ENCODE data around the gene IGHMBP2.
"Not testable (repeated sequence)": the region's sequence is repeated elsewhere in the genome, so short reads cannot be mapped to it uniquely, and the experiment has no call there.

Gene IGHMBP2

GRCh38 chr11:68965901-68966853, 62.5 kb downstream of the IGHMBP2 start:
- no peak for DNase-seq

GRCh38 chr11:68966894-68967780, 63.4 kb downstream of the IGHMBP2 start:
- no peak for DNase-seq

GRCh38 chr11:68968306-68969250, 64.9 kb downstream of the IGHMBP2 start:
- DNase-seq: no peak

GRCh38 chr11:68969386-68969785, 65.7 kb downstream of the IGHMBP2 start:
- DNase-seq: no peak

GRCh38 chr11:68970921-68971636, 67.4 kb downstream of the IGHMBP2 start:
- no peak for DNase-seq

- DNase-seq: no peak
Observed at GRCh38 chr11:68973219-68973618, 69.5 kb downstream of the IGHMBP2 start.

- DNase-seq: not testable (repeated sequence)
Observed at GRCh38 chr11:68973706-68974105, 70.0 kb downstream of the IGHMBP2 start.

- no peak for DNase-seq
Observed at GRCh38 chr11:68974421-68975194, 70.9 kb downstream of the IGHMBP2 start.

GRCh38 chr11:68976095-68976494, 72.4 kb downstream of the IGHMBP2 start:
- DNase-seq: no peak

GRCh38 chr11:68976563-68976962, 72.9 kb downstream of the IGHMBP2 start:
- no peak for DNase-seq

- DNase-seq: no peak
Observed at GRCh38 chr11:68977781-68978625, 74.3 kb downstream of the IGHMBP2 start.

- DNase-seq: no peak
Observed at GRCh38 chr11:68978626-68978930, 74.9 kb downstream of the IGHMBP2 start.

GRCh38 chr11:68978931-68979594, 75.4 kb downstream of the IGHMBP2 start:
- no peak for DNase-seq

- no peak for DNase-seq
Observed at GRCh38 chr11:68979931-68980775, 76.5 kb downstream of the IGHMBP2 start.

GRCh38 chr11:68980776-68981065, 77.0 kb downstream of the IGHMBP2 start, which contains the start of gene MRGPRD:
Gene MRGPRD, minus strand, starts transcription at chr11:68980986. Its CDS starts 0 bp downstream, at chr11:68980986.
- DNase-seq: no peak

GRCh38 chr11:68982134-68982533, 78.4 kb downstream of the IGHMBP2 start:
- no peak for DNase-seq

GRCh38 chr11:68983801-68984200, 80.1 kb downstream of the IGHMBP2 start:
- no peak for DNase-seq

GRCh38 chr11:68987211-68987610, 83.5 kb downstream of the IGHMBP2 start:
- DNase-seq: no peak

GRCh38 chr11:68988491-68988890, 84.8 kb downstream of the IGHMBP2 start:
- DNase-seq: no peak
